ENCODE data around the gene TRAPPC3L. TPM values are rescaled to one million over a fixed set of nuclear protein-coding genes. Genes with fewer than 3 reads are reported as not detected.

Gene TRAPPC3L
- total RNA-seq, 1 experiment from 2014 or later: not detected

- Mint-ChIP-seq H3K27me3 (ENCODE audit: low read depth) (no peaks in the 10 kb centered on the region; the same call in 1 of the 2 replicates), H3K4me1 (no peaks in the 10 kb centered on the region), H3K9me3 (no peaks in the 10 kb centered on the region), H3K36me3 (ENCODE audit: insufficient read depth in 1 of 3, low read depth in 3 of 3) (no peaks in the 10 kb centered on the region), H3K4me3 (no peak within 1 kb of the TSS), H3K27ac (no peak within 1 kb of the TSS)
- no peak within 1 kb of the TSS for H3K56ac ChIP-seq (ENCODE audit: insufficient read length, low read depth, low read length)
- H3K4me1 ChIP-seq (ENCODE audit: insufficient read depth, low read length): no peaks in the 10 kb centered on the region
- no peaks in the 10 kb centered on the region for H3K79me1 ChIP-seq (ENCODE audit: insufficient read depth, low read depth, low read length, poor library complexity, severe bottlenecking)
- no peak within 1 kb of the TSS for H2BK5ac ChIP-seq (ENCODE audit: insufficient read length, low read length)
- H3K23me2 ChIP-seq (ENCODE audit: insufficient read length, low read depth, low read length, poor library complexity, severe bottlenecking): no peaks in the 10 kb centered on the region
- no peak within 1 kb of the TSS for H2BK20ac ChIP-seq (ENCODE audit: low read depth, low read length, poor library complexity, severe bottlenecking)
- H3K4ac ChIP-seq (ENCODE audit: low read depth, low read length): no peak within 1 kb of the TSS
- no peak within 1 kb of the TSS for H2BK120ac ChIP-seq (ENCODE audit: low read depth, low read length, poor library complexity, severe bottlenecking)
- DNase-seq: no peak
- TF ChIP-seq CTCF (conservative IDR thresholded peaks at IDR 0.05): no peak
- H3K79me2 ChIP-seq (ENCODE audit: insufficient read depth, low read length): no peaks in the 10 kb centered on the region
- H4K8ac ChIP-seq (replicated peaks; ENCODE audit: insufficient read length, low read depth, low read length): no peak within 1 kb of the TSS
- H4K5ac ChIP-seq (ENCODE audit: insufficient read length, low read depth, low read length): no peak within 1 kb of the TSS
- no peak within 1 kb of the TSS for H2BK12ac ChIP-seq (ENCODE audit: insufficient read length, low read depth, low read length)
- no peaks in the 10 kb centered on the region for H4K20me1 ChIP-seq (ENCODE audit: control insufficient read depth, insufficient read depth, insufficient read length)
- H3T11ph ChIP-seq (ENCODE audit: low read length): no peak within 1 kb of the TSS
- H3K9ac ChIP-seq (ENCODE audit: extremely low read depth, insufficient read length, low read length): no peak within 1 kb of the TSS
- H2AFZ ChIP-seq (ENCODE audit: low read length): no peak within 1 kb of the TSS
- no peaks in the 10 kb centered on the region for H3K9me3 ChIP-seq (ENCODE audit: control insufficient read depth, low read depth, low read length)
- no peak within 1 kb of the TSS for H2BK15ac ChIP-seq (ENCODE audit: low read depth, low read length)
- no peak within 1 kb of the TSS for H3K23ac ChIP-seq (ENCODE audit: insufficient read length, low read depth, low read length)
- no peak within 1 kb of the TSS for H4K91ac ChIP-seq (ENCODE audit: insufficient read length, low read depth, low read length)
- H3K27ac ChIP-seq (ENCODE audit: insufficient read length, low read depth, low read length): no peak within 1 kb of the TSS
- no peak within 1 kb of the TSS for H3K18ac ChIP-seq (ENCODE audit: insufficient read length, low read depth, low read length)
- H3K27me3 ChIP-seq (ENCODE audit: insufficient read depth, low read length): no peaks in the 10 kb centered on the region
- no peak within 1 kb of the TSS for H3K4me2 ChIP-seq (ENCODE audit: insufficient read depth, insufficient read length, low read length)
- no peak within 1 kb of the TSS for H2AK5ac ChIP-seq (ENCODE audit: insufficient read length, low read length)
- H3K14ac ChIP-seq (ENCODE audit: insufficient read depth, low read length): no peak within 1 kb of the TSS
These were observed 8.0 kb upstream of the TRAPPC3L start, which contains the start of gene CALHM4 for GRCh38 chr6:116553451-116553850. Gene CALHM4 (plus strand): TSS chr6:116553751. CDS start chr6:116553794, 43 bp downstream.

Data from H9 (cell line).